Panc1 (cell line): ENCODE measurements around the gene ATP2B2.

Experiments used
- CTCF ChIP-seq: fragments of 450-650 bp; IDR thresholded peaks from 2 replicates; pipeline ENCODE4 v1.5.1; 2017; ENCODE audit warnings: mild to moderate bottlenecking
- POLR2AphosphoS5 ChIP-seq: IDR thresholded peaks from 2 replicates; pipeline ENCODE4 v1.6.1; 2012; ENCODE audit warnings: mild to moderate bottlenecking, low read depth, low read length, moderate library complexity
- SIN3A ChIP-seq: IDR thresholded peaks from 2 replicates; pipeline ENCODE4 v1.6.1; 2012; ENCODE audit warnings: low read depth, mild to moderate bottlenecking, low read length, moderate library complexity, borderline replicate concordance; ENCODE audit not compliant: insufficient read depth
- TCF7L2 ChIP-seq: IDR thresholded peaks from 2 replicates; pipeline ENCODE4 v1.6.1; 2011; ENCODE audit warnings: mild to moderate bottlenecking, low read depth, low read length, inconsistent platforms
- TF ChIP-seq, protein P1 (sequence below), 2 experiments: IDR thresholded peaks; 2 replicates each; pipeline ENCODE4 v1.6.1; 2011 to 2012; ENCODE audit warnings: low read depth in 2 of 2, control low read depth in 1 of 2, low read length in 1 of 2, mild to moderate bottlenecking in 1 of 2, moderate library complexity in 1 of 2; ENCODE audit not compliant: insufficient read depth in 1 of 2

DNA sequence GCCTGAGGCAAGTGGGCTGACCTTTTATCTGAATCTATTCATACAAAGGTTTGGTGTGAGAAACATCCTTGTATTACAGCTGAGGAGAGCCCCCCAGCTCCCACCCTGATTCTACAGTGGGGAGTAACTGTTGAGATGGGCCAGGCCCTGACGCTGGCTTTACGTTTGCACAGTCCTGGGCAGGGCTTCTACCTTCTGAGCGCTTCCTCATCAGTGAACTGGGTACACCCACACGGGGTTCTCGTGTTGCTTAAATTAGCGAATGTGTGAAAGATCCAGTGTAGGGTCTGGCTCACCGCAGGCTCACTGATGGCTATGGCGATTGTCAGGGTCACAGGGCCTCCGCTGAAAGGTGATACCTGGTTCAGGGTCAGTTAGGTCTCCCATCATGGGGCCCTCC is 205.3 kb downstream of the ATP2B2 start:
- TF ChIP-seq CTCF (no peak), POLR2AphosphoS5 (no peak), SIN3A (no peak), TCF7L2 (no peak)
- TF ChIP-seq, protein P1, sequence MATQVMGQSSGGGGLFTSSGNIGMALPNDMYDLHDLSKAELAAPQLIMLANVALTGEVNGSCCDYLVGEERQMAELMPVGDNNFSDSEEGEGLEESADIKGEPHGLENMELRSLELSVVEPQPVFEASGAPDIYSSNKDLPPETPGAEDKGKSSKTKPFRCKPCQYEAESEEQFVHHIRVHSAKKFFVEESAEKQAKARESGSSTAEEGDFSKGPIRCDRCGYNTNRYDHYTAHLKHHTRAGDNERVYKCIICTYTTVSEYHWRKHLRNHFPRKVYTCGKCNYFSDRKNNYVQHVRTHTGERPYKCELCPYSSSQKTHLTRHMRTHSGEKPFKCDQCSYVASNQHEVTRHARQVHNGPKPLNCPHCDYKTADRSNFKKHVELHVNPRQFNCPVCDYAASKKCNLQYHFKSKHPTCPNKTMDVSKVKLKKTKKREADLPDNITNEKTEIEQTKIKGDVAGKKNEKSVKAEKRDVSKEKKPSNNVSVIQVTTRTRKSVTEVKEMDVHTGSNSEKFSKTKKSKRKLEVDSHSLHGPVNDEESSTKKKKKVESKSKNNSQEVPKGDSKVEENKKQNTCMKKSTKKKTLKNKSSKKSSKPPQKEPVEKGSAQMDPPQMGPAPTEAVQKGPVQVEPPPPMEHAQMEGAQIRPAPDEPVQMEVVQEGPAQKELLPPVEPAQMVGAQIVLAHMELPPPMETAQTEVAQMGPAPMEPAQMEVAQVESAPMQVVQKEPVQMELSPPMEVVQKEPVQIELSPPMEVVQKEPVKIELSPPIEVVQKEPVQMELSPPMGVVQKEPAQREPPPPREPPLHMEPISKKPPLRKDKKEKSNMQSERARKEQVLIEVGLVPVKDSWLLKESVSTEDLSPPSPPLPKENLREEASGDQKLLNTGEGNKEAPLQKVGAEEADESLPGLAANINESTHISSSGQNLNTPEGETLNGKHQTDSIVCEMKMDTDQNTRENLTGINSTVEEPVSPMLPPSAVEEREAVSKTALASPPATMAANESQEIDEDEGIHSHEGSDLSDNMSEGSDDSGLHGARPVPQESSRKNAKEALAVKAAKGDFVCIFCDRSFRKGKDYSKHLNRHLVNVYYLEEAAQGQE (IDR thresholded peaks at IDR 0.05; ENCODE audit: insufficient read depth in 1 of 2, low read depth in 2 of 2, low read length in 1 of 2), result no peak
